HG03558 (cell line): ENCODE results near the gene KRTAP19-8.

ENCODE experiments used
- ATAC-seq: cut with Tn5 transposase; IDR thresholded peaks from one replicate; pipeline ENCODE4 v1.9.1; 2021; ENCODE audit warnings: moderate number of reproducible peaks; ENCODE audit not compliant: unreplicated experiment; ENCODE audit errors: extremely low read depth

KRTAP19-8 gene

DNA sequence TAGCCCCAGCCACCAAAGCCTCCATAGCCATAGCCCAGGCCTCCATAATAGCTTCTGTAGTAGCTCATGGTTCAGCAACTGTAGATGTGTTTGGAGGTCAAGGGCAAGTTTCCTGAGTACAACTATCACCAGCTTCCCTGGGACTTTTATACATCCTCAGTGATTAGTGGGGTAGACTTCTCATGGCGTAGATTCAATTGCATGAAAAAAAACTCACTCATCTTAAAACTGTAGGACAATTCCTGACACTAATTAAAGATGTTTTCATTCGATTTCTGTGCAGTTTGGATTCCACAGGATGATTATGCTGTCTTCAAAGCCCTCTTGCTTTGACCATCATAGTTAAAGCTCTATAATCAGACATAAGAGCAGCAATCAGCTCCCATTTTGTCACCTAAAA lies at the start of gene KRTAP19-8:
Gene KRTAP19-8 (minus strand): TSS at position 101 of the 400 bp plus-strand sequence. CDS start 33 bp downstream, at position 68.
- no peak for ATAC-seq

DNA sequence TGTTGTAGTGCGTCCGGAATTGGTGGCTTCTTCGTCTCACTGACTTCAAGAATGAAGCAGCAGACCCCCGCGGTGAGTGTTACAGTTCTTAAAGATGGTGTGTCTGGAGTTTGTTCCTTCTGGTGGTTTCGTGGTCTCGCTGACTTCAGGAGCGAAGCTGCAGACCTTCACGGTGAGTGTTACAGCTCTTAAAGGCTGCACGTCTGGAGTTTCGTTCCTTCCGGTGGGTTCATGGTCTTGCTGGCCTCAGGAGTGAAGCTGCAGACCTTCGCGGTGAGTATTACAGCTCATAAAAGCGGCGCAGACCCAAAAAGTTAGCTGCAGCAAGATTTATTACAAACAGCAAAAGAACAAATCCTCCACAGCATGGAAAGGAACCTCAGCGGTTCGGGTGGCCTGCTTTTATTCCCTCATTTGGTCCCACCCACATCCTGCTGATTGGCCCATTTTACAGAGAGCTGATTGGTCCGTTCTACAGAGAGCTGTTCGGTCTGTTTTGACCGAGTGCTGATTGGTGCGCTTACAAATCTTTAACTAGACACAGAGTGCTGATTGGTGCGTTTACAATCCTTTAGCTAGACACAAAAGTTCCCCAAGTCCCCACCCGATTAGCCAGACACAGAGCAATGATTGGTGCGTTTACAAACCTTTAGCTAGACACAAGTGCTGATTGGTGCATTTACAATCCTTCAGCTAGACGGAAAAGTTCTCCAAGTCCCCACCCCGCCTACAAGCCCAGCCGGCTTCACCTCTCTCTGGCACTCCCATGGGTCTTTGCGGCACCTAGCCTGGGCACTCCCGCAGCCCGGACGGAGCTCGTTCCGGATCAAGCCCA lies 49.6 kb upstream of the KRTAP19-8 start:
- no peak for ATAC-seq

DNA sequence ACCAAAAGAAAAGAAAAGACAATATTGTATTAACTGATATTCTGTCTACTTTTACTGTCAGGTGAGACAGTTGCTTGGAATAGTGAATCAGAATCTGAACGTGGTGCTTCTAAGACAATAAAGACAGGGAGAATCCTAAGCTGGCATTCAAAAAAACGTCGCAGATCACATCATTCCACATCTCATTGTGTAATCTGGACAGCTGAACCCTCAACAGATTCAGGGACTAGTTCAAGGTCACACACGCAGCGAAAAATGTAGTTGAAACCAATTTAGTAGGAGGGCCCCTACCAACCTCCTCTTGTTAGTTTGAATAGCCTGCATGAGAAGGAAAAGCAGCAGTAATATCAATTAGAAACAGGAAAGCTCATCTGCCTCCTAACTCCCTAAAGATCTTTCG lies 46.4 kb upstream of the KRTAP19-8 start:
- no peak for ATAC-seq

DNA sequence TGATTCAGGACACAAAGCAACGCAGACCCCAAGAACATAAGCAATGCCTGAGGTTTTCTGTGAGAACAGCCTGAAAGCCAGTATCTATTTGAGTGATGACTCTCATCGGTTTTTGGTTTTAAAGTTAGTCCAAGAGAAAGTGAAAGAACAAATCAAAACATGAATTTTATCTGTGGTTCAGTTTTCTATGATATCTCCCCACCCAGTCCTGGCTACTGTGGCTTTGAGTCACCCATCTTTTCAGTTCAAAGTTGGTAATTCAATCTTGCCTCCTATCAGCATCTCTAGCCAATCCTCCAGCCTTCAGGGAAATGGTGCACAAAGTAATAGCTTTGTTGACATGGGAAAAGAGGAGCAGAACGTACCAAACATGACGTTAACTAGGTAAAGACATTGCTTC lies 40.5 kb upstream of the KRTAP19-8 start:
- ATAC-seq: no peak

- no peak for ATAC-seq
These were observed 39.9 kb upstream of the KRTAP19-8 start for GRCh38 chr21:31078216-31078615.

DNA sequence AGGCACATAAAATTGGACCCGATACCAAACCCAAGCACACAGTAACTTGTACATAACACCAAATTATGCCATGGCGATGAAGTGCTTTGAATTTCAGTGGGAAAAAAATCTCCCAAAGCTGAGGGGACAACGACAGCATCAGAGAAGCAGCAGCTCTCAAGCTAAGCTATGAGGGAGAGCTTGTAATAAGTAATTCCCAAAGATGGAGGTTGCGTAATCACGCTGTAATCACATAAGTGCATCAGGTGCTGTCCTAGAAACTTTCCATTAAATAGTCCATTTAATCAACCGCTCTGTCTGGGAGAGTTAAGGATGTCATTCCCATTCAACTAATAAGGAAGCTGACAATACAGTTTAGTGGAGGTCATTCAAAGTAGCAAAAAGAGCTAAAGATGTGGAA lies 37.6 kb upstream of the KRTAP19-8 start:
- ATAC-seq: no peak

GRCh38 chr21:31072533-31072932 lies 34.3 kb upstream of the KRTAP19-8 start:
- ATAC-seq: no peak

DNA sequence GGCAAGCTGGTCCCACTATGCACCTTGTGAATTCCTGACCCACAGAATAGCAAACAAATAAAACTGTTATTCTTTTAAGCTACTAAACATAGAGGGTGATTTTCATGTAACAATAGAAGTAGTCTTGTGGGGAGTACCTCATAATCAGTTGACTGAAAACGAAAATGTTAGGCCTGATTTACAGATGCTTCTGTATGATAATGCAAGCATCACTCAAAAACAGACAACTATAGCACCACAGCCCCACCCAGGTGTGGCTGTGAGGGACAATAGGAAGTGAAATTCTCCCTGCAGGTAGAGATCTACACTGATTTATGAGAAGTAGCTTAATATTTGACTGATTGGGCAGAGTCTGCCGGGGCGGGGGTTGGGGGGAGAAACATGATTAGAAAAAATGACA lies 26.5 kb upstream of the KRTAP19-8 start:
- ATAC-seq: no peak

- ATAC-seq: no peak
These were observed 14.3 kb upstream of the KRTAP19-8 start for GRCh38 chr21:31052489-31053142.

GRCh38 chr21:31050577-31051157 lies 12.4 kb upstream of the KRTAP19-8 start:
- ATAC-seq: no peak

DNA sequence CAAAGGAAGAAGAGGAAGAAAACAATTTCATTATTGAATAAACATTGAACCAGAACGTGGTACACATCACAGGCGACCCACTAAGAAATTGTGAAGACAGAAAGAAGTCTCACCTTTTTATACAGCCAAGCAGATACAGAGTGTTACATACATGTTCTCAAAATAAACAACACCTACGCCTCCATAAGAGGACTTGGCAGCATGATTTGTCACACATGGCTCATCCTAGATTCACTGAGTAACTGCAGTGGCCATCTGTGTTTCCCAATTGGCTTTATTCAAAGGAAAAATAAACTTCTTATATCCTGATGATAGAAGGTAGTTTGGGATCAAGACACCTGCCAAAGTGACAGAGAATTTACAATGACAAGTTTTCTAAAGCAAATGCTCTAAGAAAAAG lies 7.6 kb upstream of the KRTAP19-8 start:
- ATAC-seq: no peak

DNA sequence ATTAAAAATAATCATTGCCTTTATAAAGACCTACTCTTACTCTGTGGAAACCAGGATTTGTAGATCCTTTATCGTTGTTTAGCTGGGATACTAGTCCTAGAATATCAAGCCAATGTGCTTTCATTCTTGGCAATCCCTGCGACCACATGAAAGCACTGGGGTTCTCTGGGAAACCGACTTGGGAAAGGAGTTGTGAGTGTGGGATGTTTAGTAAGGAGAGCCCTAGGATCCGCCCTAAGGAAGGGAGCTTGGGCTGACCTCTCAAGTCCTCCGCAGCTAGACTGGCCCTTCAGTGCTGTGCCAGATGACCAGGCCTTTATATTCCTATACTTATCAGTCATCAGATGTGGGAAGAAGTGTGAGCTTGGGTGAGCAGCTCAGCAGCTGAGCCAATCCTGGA lies 5.2 kb upstream of the KRTAP19-8 start:
- no peak for ATAC-seq

GRCh38 chr21:31042080-31042464 lies 3.8 kb upstream of the KRTAP19-8 start:
- ATAC-seq: no peak

GRCh38 chr21:31041295-31042079 lies 3.2 kb upstream of the KRTAP19-8 start:
- ATAC-seq: no peak

- no peak for ATAC-seq
These were observed 3.9 kb downstream of the KRTAP19-8 start for GRCh38 chr21:31034378-31034777.

- peak; percentile 54 for ATAC-seq
These were observed 7.7 kb downstream of the KRTAP19-8 start for GRCh38 chr21:31030367-31031106.

- ATAC-seq: no peak
These were observed 14.6 kb downstream of the KRTAP19-8 start for GRCh38 chr21:31023680-31024079.

- no peak for ATAC-seq
These were observed 16.0 kb downstream of the KRTAP19-8 start for GRCh38 chr21:31022306-31022705.

DNA sequence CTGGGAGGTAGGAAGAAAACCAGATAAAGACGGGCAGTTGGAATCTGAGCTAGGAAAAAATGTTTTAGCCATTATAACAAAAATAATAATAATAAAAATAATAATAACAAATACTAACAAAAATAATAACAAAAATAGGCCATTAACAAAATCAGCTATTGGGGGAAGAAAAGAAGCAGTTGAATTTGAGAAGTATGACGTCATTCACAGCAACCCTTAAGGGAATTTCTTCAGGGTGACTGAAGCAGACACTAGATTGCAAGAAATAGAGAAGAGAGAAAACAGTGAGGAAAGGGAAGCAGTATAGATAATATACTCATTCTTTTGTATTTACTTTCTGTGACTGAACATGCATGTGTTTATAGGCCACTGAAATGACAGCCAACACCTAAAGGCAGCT lies 20.0 kb downstream of the KRTAP19-8 start:
- no peak for ATAC-seq

DNA sequence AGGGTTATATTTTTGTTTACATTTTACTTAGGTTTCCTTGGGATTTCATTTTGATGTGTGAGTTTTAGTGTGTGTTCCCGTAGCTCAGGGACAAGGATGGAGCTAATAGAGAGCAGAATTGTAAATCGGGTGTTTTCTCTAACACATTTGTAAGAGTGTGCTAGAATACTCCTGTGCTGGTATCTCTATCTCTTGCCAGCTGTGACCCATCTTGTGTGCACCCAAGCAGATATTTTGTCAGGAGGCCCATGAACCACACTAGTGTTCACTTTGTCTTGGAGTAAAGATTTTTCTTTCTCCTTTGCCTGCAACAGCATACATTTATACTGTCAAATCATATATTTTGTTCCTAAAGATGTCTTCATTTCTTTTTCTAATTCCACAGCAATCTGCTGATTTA lies 23.4 kb downstream of the KRTAP19-8 start:
- no peak for ATAC-seq
